SK-N-MC (cell line): ENCODE results near the gene RRBP1.

Experiments
- EZH2 ChIP-seq: fragments of 200-600 bp; sonication (generic); IDR thresholded peaks from one replicate; pipeline ENCODE4 v1.6.1; 2017; ENCODE audit warnings: antibody characterized with exemption
- POLR2AphosphoS5 ChIP-seq: IDR thresholded peaks from 2 replicates; pipeline ENCODE4 v1.6.1; 2012; ENCODE audit warnings: mild to moderate bottlenecking, low read depth, low read length, borderline replicate concordance

- no peak for TF ChIP-seq POLR2AphosphoS5
- no peak for TF ChIP-seq EZH2
Observed at GRCh38 chr20:17700637-17701036, 18.6 kb upstream of the RRBP1 start.
